GM06990 (cell line): ENCODE measurements around the gene FBXO17.

Source experiments
- DNase-seq: peaks from one replicate; pipeline ENCODE4 v3.0.0-alpha.2; 2011; ENCODE audit not compliant: insufficient read length; ENCODE audit errors: extremely low read depth
- H3K27me3 ChIP-seq: replicated peaks from 2 replicates; pipeline ENCODE4 v1.6.0; 2011; ENCODE audit warnings: low read length; ENCODE audit not compliant: control insufficient read depth, insufficient read depth
- H3K36me3 ChIP-seq: 2 replicates; pipeline ENCODE4 v1.5.1; 2011; ENCODE audit warnings: low read length; ENCODE audit not compliant: control insufficient read depth, insufficient read depth
- H3K4me3 ChIP-seq: replicated peaks from 2 replicates; pipeline ENCODE4 v1.5.1; 2011; ENCODE audit warnings: low read depth, mild to moderate bottlenecking, control low read depth, low read length
- CTCF ChIP-seq: IDR thresholded peaks from 2 replicates; pipeline ENCODE4 v1.5.1; 2011; ENCODE audit warnings: low read length, control low read depth, mild to moderate bottlenecking, inconsistent platforms; ENCODE audit not compliant: insufficient read depth, poor library complexity, severe bottlenecking

The FBXO17 gene

DNA sequence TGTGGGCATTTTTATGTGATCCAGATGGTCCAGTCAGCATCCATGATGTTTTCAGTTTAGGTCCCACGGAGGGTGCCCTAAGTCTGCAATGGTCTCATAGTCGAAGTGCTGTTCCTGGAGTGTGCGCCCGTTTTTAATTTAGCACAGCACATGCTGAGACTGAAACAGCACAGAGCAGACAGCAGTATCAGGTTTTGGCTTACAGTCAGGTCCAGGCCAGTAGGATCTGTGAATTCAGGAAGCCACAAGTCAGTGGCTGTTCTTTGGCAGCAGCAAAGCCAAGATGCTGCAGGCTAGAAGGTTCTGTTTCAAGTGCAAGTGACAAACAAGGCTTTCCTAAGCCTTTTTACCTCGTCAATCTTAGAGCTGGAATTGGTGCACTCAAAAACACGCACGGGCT is 38.5 kb upstream of the FBXO17 start:
- TF ChIP-seq CTCF: no peak
- Histone ChIP-seq H3K4me3 (no peak overlapping the region), H3K27me3 (no peaks in the 10 kb centered on the region), H3K36me3 (no peaks in the 10 kb centered on the region)
- no peak for DNase-seq

DNA sequence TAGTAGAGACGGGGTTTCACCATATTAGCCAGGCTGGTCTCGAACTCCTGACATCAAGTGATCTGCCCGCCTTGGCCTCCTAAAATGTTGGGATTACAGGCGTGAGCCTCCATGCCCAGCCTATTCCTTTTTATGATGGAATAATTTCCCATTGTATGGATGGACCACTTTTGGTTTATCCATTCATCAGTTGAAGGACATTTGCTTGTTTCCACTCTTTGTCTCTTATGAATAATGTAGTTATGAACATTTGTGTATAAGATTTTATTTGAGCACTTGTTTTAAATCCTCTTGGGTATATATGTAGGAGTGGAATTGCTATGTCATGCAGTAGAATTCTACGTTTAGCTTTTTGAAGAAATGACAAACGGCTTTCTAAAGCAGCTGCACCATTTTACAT is 33.5 kb upstream of the FBXO17 start:
- no peak overlapping the region for H3K4me3 ChIP-seq
- no peaks in the 10 kb centered on the region for H3K36me3 ChIP-seq
- TF ChIP-seq CTCF: no peak
- no peaks in the 10 kb centered on the region for H3K27me3 ChIP-seq
- DNase-seq: no peak

DNA sequence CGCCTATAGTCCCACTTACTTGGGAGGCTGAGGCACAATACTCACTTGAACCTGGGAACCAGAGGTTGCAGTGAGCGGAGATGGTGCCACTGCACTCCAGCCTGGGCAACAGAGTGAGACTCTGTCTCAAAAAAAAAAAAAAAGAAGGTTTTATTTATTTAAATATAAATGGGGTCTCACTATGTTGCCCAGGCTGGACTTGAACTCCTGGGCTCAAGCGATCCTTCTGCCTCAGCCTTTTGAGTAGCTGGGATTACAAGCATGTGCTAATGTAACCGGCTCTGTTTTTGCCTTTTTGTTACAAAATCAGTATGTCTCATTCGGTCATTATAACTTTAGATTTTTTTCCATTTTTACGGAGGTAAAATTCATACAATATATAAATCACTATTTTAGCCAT is 32.6 kb upstream of the FBXO17 start:
- Histone ChIP-seq H3K27me3 (no peaks in the 10 kb centered on the region), H3K4me3 (no peak overlapping the region)
- TF ChIP-seq CTCF: no peak

DNA sequence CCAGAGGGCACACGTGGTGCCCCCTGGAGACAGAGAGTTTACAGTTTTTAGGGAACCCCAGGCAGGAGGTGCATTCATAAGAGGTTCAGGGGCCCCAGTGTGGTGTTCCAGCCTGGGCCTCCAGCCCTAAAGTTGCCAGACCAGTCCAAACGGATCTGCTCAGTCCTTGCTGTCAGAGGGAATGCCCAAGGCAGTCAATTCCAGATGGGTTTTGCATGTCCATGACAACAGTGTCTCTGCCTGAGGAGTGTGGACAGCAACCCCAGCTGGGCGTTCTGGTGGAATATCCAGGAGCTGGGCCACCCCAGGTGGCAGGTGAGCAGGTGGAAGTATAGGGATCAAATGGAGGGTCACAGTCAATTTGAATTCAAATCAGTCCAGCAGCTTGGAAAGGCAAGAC is 31.6 kb upstream of the FBXO17 start:
- Histone ChIP-seq H3K4me3 (no peak overlapping the region), H3K27me3 (no peaks in the 10 kb centered on the region; the same call in 1 of the 2 replicates), H3K36me3 (no peaks in the 10 kb centered on the region)
- TF ChIP-seq CTCF: no peak
- DNase-seq: no peak

More for the DNA sequence above, 32.6 kb upstream of the FBXO17 start:
- no peak for DNase-seq
- no peaks in the 10 kb centered on the region for H3K36me3 ChIP-seq

GRCh38 chr19:39004403-39004802 is 28.9 kb upstream of the FBXO17 start:
- Histone ChIP-seq H3K27me3 (no peaks in the 10 kb centered on the region; the same call in 1 of the 2 replicates), H3K4me3 (no peak overlapping the region), H3K36me3 (no peaks in the 10 kb centered on the region)
- no peak for TF ChIP-seq CTCF
- no peak for DNase-seq

- Histone ChIP-seq H3K4me3 (no peak overlapping the region), H3K36me3 (no peaks in the 10 kb centered on the region), H3K27me3 (no peaks in the 10 kb centered on the region; the same call in 1 of the 2 replicates)
- no peak for TF ChIP-seq CTCF
- no peak for DNase-seq
These were observed 28.3 kb upstream of the FBXO17 start for GRCh38 chr19:39003796-39004195.
